Stimulated activated CD4-positive, alpha-beta T cell treated with anti-CD3 and anti-CD28 coated beads, Interleukin-1b, Interleukin-23, amount 100 ng/mL, for 1 hour (primary cell): ENCODE data around the gene CFAP74.
A peak's percentile ranks its signal among the peaks of the same experiment; 100 is the strongest.
"Not testable (repeated sequence)": the region's sequence is repeated elsewhere in the genome, so short reads cannot be mapped to it uniquely, and the experiment has no call there.

Experiments used
- DNase-seq, 2 donors: peaks; one replicate each; pipeline ENCODE4 v3.0.0-alpha.2; 2020; ENCODE audit warnings: low read depth in 2 of 2

The CFAP74 gene

GRCh38 chr1:1954831-1955441, 48.6 kb downstream of the CFAP74 start:
- DNase-seq, result no peak

- DNase-seq, result no peak
These were observed 49.6 kb downstream of the CFAP74 start for GRCh38 chr1:1954015-1954414.

- DNase-seq, result no peak
These were observed 52.6 kb downstream of the CFAP74 start for GRCh38 chr1:1950940-1951339.

- no peak for DNase-seq
These were observed 54.8 kb downstream of the CFAP74 start for GRCh38 chr1:1948783-1949182.

- no peak for DNase-seq
These were observed 56.1 kb downstream of the CFAP74 start for GRCh38 chr1:1947493-1947892.

- no peak for DNase-seq
These were observed 57.0 kb downstream of the CFAP74 start for GRCh38 chr1:1946540-1946939.

- no peak for DNase-seq
These were observed 57.7 kb downstream of the CFAP74 start for GRCh38 chr1:1945782-1946393.

GRCh38 chr1:1943834-1944570, 59.6 kb downstream of the CFAP74 start:
- DNase-seq, result peak; percentile 21 to 45

- DNase-seq, result no peak
These were observed 60.6 kb downstream of the CFAP74 start for GRCh38 chr1:1942753-1943656.

- DNase-seq, result no peak
These were observed 61.5 kb downstream of the CFAP74 start for GRCh38 chr1:1941868-1942752.

GRCh38 chr1:1941211-1941841, 62.3 kb downstream of the CFAP74 start:
- DNase-seq, result no peak

GRCh38 chr1:1940123-1940425, 63.5 kb downstream of the CFAP74 start:
- no peak for DNase-seq

- no peak for DNase-seq
These were observed 64.1 kb downstream of the CFAP74 start for GRCh38 chr1:1939296-1940122.

- no peak for DNase-seq
These were observed 64.8 kb downstream of the CFAP74 start for GRCh38 chr1:1938613-1939295.

- no peak for DNase-seq
These were observed 65.4 kb downstream of the CFAP74 start for GRCh38 chr1:1938276-1938573.

- no peak for DNase-seq
These were observed 65.9 kb downstream of the CFAP74 start for GRCh38 chr1:1937549-1938275.

- DNase-seq, result no peak
These were observed 66.5 kb downstream of the CFAP74 start for GRCh38 chr1:1937061-1937460.

- DNase-seq, result not testable (repeated sequence)
These were observed 68.7 kb downstream of the CFAP74 start for GRCh38 chr1:1934848-1935247.
